ENCODE results near the gene PTGDR.
A peak's percentile ranks its signal among the peaks of the same experiment; 100 is the strongest.

Gene PTGDR

GRCh38 chr14:52268279-52269061, 972 bp downstream of the PTGDR start:
- peak overlapping the region; percentile 38; the same call in 1 of the 2 replicates for H3K4me2 ChIP-seq (ENCODE audit: insufficient read depth, low read length)
- TF ChIP-seq, protein P1, sequence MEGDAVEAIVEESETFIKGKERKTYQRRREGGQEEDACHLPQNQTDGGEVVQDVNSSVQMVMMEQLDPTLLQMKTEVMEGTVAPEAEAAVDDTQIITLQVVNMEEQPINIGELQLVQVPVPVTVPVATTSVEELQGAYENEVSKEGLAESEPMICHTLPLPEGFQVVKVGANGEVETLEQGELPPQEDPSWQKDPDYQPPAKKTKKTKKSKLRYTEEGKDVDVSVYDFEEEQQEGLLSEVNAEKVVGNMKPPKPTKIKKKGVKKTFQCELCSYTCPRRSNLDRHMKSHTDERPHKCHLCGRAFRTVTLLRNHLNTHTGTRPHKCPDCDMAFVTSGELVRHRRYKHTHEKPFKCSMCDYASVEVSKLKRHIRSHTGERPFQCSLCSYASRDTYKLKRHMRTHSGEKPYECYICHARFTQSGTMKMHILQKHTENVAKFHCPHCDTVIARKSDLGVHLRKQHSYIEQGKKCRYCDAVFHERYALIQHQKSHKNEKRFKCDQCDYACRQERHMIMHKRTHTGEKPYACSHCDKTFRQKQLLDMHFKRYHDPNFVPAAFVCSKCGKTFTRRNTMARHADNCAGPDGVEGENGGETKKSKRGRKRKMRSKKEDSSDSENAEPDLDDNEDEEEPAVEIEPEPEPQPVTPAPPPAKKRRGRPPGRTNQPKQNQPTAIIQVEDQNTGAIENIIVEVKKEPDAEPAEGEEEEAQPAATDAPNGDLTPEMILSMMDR (IDR thresholded peaks at IDR 0.05; ENCODE audit: borderline replicate concordance, extremely low read depth, low read length, poor library complexity, severe bottlenecking) = no peak
- no peak for TF ChIP-seq EZH2 (IDR thresholded peaks at IDR 0.05; ENCODE audit: borderline replicate concordance, low read depth, low read length, severe bottlenecking)
- peaks cover 2% of the 10 kb centered on the region for H3K9me3 ChIP-seq (ENCODE audit: insufficient read depth, low read length, severe bottlenecking)
- H3K9ac ChIP-seq (ENCODE audit: low read depth, low read length) = no peak overlapping the region
- H3K79me2 ChIP-seq (ENCODE audit: insufficient read depth, low read length) = no peaks in the 10 kb centered on the region
- no peak overlapping the region for H3K27ac ChIP-seq (ENCODE audit: low read length)
- DNase-seq (no peak), ATAC-seq (ENCODE audit: insufficient read depth, low read depth) (no peak)
- 0 out of 2 replicates have a peak overlapping the region, but pooled peaks have one; percentile 23 for H2AFZ ChIP-seq (ENCODE audit: low read depth, low read length)
- no peaks in the 10 kb centered on the region for H3K36me3 ChIP-seq (ENCODE audit: insufficient read depth, low read length)
- peaks cover 22% of the 10 kb centered on the region for H3K4me1 ChIP-seq (ENCODE audit: insufficient read depth, low read length)
- peak overlapping the region in 1 of 2 experiments; percentile 35; a peak in 2 of 4 replicates for H3K4me3 ChIP-seq (ENCODE audit: low read depth in 1 of 2, low read length in 2 of 2)
- H3K27me3 ChIP-seq (ENCODE audit: insufficient read depth, low read length, poor library complexity) = no peaks in the 10 kb centered on the region
- H4K20me1 ChIP-seq (ENCODE audit: insufficient read depth, low read length) = no peaks in the 10 kb centered on the region

GRCh38 chr14:52269100-52269499, 1.6 kb downstream of the PTGDR start:
- no peak overlapping the region for H3K9ac ChIP-seq (ENCODE audit: low read depth, low read length)
- no peak for ATAC-seq (ENCODE audit: insufficient read depth, low read depth)
- peaks cover 21% of the 10 kb centered on the region for H3K4me1 ChIP-seq (ENCODE audit: insufficient read depth, low read length)
- no peak overlapping the region for H3K27ac ChIP-seq (ENCODE audit: low read length)
- H3K9me3 ChIP-seq (ENCODE audit: insufficient read depth, low read length, severe bottlenecking) = peaks cover 2% of the 10 kb centered on the region
- 0 out of 2 replicates have a peak overlapping the region, but pooled peaks have one; percentile 23 for H2AFZ ChIP-seq (ENCODE audit: low read depth, low read length)
- no peaks in the 10 kb centered on the region for H3K79me2 ChIP-seq (ENCODE audit: insufficient read depth, low read length)
- H3K4me2 ChIP-seq (ENCODE audit: insufficient read depth, low read length) = no peak overlapping the region
- TF ChIP-seq, protein P1 (IDR thresholded peaks at IDR 0.05; ENCODE audit: borderline replicate concordance, extremely low read depth, low read length, poor library complexity, severe bottlenecking) = no peak
- no peak for TF ChIP-seq EZH2 (IDR thresholded peaks at IDR 0.05; ENCODE audit: borderline replicate concordance, low read depth, low read length, severe bottlenecking)
- H3K27me3 ChIP-seq (ENCODE audit: insufficient read depth, low read length, poor library complexity) = no peaks in the 10 kb centered on the region
- H3K4me3 ChIP-seq (ENCODE audit: low read depth in 1 of 2, low read length in 2 of 2) = no peak overlapping the region
- no peaks in the 10 kb centered on the region for H3K36me3 ChIP-seq (ENCODE audit: insufficient read depth, low read length)
- DNase-seq = no peak
- no peaks in the 10 kb centered on the region for H4K20me1 ChIP-seq (ENCODE audit: insufficient read depth, low read length)

DNA sequence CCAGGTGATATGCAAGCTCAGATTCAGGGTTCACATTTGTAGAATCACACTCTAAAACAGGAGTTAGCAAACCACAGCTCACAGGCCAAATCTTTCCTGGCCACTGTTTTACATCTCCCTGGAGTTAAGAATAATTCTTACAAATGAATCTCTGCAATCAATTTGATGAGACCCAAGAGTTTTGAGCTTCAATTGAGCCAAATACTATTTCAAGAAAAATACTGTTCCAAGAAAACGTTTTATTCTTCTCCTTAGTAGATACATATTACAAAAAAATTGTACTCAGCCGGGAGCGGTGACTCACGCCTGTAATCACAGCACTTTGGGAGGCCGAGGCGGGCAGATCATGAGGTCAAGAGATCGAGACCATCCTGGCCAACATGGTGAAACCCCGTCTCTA, 2.5 kb downstream of the PTGDR start:
- H3K4me3 ChIP-seq (ENCODE audit: low read depth in 1 of 2, low read length in 2 of 2) = no peak overlapping the region
- peaks cover 20% of the 10 kb centered on the region for H3K4me1 ChIP-seq (ENCODE audit: insufficient read depth, low read length)
- H3K27ac ChIP-seq (ENCODE audit: low read length) = no peak overlapping the region
- no peak overlapping the region for H2AFZ ChIP-seq (ENCODE audit: low read depth, low read length)
- no peaks in the 10 kb centered on the region for H3K27me3 ChIP-seq (ENCODE audit: insufficient read depth, low read length, poor library complexity)
- H3K36me3 ChIP-seq (ENCODE audit: insufficient read depth, low read length) = no peaks in the 10 kb centered on the region
- DNase-seq = no peak
- no peak for ATAC-seq (ENCODE audit: insufficient read depth, low read depth)
- no peaks in the 10 kb centered on the region for H3K79me2 ChIP-seq (ENCODE audit: insufficient read depth, low read length)
- TF ChIP-seq, protein P1 (IDR thresholded peaks at IDR 0.05; ENCODE audit: borderline replicate concordance, extremely low read depth, low read length, poor library complexity, severe bottlenecking) = no peak
- no peak for TF ChIP-seq EZH2 (IDR thresholded peaks at IDR 0.05; ENCODE audit: borderline replicate concordance, low read depth, low read length, severe bottlenecking)
- no peaks in the 10 kb centered on the region for H4K20me1 ChIP-seq (ENCODE audit: insufficient read depth, low read length)
- peaks cover 2% of the 10 kb centered on the region for H3K9me3 ChIP-seq (ENCODE audit: insufficient read depth, low read length, severe bottlenecking)
- H3K9ac ChIP-seq (ENCODE audit: low read depth, low read length) = no peak overlapping the region
- H3K4me2 ChIP-seq (ENCODE audit: insufficient read depth, low read length) = no peak overlapping the region
